Stimulated activated CD4-positive, alpha-beta T cell treated with anti-CD3 and anti-CD28 coated beads, Interleukin-2, amount 100 ng/mL, for 24 hours (primary cell): Measurements from ENCODE around the gene SLC35F6.
"Not testable (repeated sequence)": the region's sequence is repeated elsewhere in the genome, so short reads cannot be mapped to it uniquely, and the experiment has no call there.

ENCODE experiments used
- DNase-seq, 2 donors: peaks; one replicate each; pipeline ENCODE4 v3.0.0-alpha.2; 2020

The SLC35F6 gene

GRCh38 chr2:26731714-26732113 is 32.4 kb upstream of the SLC35F6 start:
- DNase-seq = no peak

GRCh38 chr2:26732446-26732845 is 31.6 kb upstream of the SLC35F6 start:
- DNase-seq = no peak

DNA sequence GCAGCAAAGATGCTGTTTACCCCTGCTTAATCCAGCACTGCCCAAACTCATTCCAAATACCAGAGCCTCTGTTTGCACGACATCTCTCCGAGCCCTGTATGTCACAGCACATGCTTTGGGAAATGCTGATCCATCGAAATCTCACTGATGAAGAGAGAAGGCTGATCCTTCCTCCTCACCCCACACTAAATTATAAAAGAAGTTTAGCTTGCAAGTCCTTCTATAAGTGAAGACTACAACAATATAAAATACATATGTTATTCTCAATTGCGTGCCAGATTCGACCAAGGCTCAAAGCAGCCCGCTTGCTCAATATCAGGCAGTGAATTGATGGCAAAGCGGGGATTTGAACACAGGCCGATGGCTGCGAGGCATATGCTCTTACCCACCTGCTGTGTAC is 30.7 kb upstream of the SLC35F6 start:
- no peak for DNase-seq

GRCh38 chr2:26735097-26735496 is 29.0 kb upstream of the SLC35F6 start:
- DNase-seq = no peak

DNA sequence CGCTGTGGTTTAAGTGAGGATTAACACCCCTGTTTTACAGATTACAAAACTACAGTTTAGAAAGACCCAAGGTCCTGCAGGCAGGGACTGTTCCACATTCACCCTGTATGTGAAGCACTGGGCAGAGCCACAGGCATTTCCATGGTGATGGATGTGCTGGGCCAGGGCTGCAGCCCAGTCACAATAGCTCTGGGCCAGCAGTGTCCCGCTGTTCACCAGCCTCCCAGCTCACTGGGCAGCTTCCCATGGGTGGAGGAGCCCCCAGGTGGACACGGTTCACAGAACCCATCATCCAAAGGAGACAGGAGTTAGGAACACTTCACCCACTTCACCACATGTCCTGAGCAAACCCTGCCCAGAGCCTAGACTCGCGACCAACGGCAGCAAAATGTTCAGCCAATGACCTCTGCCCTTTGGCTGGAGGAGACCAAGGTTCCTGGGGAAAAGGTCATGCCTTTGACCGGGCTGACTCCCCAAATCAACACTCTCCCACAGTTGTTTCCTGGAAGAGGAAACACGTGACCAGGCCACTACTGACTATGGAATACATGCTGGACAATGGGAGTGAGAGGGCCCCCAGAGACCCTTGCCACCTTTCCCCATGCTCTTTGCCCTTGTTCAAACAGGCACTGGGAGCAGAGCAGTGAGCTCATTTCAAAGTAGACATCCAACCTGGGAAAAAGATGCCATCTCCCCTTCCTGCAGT is 28.0 kb upstream of the SLC35F6 start:
- DNase-seq = no peak

DNA sequence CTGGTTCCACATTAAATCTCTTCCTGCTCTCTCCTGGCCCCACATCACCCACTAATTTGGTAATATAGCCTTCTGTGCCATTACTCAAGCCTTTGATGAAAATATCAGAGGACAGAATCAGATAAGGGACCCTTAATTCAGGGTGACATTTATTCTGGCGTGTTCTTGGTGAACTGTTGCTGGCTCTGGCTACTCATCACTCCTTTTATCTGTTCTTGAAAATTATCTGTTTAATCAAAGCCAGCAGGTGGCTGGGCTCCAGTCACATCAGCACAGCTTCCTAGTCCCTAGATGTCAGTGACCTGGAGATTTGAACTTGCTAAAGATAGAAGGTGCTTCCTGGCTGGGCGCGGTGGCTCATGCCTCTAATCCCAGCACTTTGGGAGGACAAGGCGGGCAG is 26.9 kb upstream of the SLC35F6 start:
- DNase-seq = no peak

- no peak for DNase-seq
Observed at GRCh38 chr2:26738481-26738880, 25.6 kb upstream of the SLC35F6 start.

DNA sequence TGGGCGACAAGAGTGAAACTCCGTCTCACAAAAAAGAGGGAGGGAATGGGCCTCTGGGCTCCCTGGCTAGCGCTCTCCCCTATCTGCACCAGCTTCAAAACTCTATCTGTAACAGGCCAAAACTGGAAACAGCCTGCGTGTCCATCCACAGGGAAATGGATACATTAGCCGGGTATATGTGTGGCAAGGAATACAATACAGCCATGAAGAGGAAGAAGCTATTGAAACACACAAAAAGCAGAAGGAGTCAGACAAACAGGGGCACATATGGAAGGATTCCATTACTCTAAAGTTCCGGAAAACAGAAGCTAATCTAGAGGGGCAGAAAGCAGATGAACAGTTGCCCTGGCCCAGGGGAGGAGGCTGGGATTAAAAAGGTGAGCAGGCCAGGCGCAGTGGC is 24.6 kb upstream of the SLC35F6 start:
- no peak for DNase-seq

DNA sequence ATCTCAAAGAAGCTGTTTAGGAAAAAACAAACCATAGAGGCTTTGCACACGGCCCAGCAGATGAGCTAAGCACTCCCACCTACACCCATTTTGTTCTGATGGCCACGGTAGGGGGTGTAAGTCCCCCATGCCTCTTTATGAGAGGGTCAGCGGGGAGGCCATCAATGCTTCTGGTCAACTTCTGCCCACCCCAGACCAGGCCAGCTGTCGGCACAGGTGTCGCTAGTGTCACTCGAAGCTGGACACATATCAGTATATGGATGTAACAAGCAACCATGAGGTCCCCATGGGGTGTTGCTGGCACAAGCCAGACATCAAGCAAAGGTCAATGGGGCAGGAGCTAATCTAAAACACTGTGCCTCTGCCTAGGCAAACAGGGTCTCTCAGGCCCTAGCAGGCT is 23.7 kb upstream of the SLC35F6 start:
- no peak for DNase-seq

- DNase-seq = peak in 1 of 2 donors; percentile 18
Observed at GRCh38 chr2:26740890-26741302, 23.2 kb upstream of the SLC35F6 start.

GRCh38 chr2:26742048-26742770 is 21.9 kb upstream of the SLC35F6 start:
- DNase-seq = no peak

- no peak for DNase-seq
Observed at GRCh38 chr2:26743852-26744251, 20.2 kb upstream of the SLC35F6 start.

DNA sequence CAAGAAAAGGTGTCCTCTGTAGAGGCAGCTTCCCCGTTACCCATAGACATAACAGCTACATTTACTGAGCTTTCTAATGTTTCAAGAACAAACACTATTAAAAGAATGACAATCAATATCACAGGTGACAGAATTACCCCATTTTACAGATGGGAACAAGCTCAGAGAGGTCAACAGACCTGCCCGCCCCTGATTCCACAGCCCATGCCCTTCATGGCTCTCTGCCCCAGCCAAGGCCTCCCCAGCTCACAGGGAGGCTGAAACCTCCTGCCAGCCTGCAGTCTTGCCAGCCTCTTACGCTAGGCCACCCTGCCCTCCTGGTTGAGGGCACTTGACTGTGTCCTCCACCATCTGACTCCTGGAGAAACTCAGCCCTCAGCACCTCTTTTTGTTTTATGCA is 19.1 kb upstream of the SLC35F6 start:
- no peak for DNase-seq

- DNase-seq = peak; percentile 87 to 89
Observed at GRCh38 chr2:26745609-26746327, 18.3 kb upstream of the SLC35F6 start.

- no peak for DNase-seq
Observed at GRCh38 chr2:26746934-26747333, 17.1 kb upstream of the SLC35F6 start.

GRCh38 chr2:26749787-26750420 is 14.2 kb upstream of the SLC35F6 start:
- DNase-seq = not testable (repeated sequence)

DNA sequence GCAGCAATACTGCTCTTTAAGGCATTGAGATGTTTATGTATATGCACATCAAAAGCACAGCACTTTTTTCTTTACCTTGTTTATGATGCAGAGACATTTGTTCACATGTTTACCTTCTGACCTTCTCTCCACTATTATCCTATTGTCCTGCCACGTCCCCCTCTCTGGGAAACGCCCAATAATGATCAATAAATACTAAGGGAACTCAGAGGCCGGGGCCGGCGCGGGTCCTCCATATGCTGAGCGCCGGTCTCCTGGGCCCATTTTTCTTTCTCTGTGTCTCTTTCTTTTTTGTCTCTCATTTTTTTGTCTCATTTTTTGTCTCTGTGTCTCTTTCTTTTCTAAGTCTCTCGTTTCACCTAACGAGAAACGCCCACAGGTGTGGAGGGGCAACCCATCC is 13.6 kb upstream of the SLC35F6 start:
- not testable (repeated sequence) for DNase-seq

DNA sequence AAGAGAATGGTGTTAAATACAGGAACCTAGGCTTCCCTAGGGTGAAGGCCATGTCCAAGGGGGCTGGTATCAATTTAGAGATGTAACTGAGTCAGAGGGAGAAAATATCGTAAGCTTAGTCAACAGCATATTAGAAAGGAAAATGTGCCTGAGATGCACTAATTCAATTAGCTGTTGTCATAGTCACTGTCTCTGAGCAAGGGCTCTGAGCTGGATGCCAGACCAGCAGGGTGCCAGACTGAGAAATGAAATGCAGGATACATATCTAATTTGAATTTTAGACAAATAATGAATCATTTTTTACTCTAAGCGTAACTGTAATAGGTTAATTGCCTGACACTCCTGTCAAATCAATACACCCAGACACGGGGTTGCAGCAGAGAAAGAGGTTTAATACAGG is 11.4 kb upstream of the SLC35F6 start:
- no peak for DNase-seq

GRCh38 chr2:26754539-26754938 is 9.5 kb upstream of the SLC35F6 start:
- DNase-seq = no peak

DNA sequence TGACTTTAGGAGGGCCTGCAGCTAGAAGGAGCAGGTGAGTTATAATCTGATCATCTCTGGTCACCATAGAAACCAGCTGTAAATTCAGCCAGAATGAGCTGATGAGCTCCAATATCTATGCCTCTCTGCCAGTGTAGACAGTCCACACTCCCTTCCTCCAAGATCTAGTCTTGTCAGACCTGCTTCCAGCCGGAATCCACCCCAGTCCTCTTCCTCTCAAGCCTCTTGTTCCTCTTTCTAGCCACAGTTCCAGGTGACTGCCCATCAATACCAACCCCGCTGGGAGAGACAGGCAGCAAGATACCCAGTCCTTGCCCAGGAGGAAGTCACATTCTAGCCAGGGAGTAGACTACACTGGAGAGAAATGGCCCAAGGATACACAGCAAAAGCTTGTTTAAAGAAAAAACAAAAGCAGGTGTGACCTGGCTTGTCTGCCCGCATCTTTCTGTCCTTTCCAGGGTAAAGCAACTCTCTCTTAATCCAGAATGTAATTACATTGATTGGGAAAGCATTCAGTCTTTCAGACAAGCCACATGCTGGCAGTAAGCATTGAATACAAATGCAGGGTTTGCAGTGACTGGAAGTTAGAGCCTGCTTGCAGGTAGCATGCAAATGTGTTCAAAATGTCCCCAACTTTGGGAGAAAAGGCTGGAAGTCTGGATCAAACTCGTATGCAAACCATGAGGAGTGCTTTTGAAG is 9.0 kb upstream of the SLC35F6 start:
- no peak for DNase-seq

DNA sequence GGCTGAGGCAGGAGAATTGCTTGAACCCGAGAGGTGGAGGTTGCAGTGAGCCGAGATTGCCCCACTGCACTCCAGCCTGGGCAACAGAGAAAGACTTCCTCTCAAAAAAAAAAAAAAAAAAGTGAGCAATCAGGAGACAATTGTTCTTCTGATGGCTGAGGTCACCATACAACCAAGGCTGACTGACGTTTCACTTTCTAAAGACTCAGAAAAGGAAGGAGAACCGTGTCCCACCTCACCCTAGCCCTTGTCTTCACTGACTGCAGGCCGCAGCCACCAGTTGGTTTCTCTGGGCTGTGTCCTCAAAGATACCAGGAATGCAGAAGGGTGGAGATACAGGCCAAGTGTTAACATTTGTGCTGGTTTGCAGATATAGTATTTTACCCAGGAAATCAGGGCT is 7.7 kb upstream of the SLC35F6 start:
- DNase-seq = no peak

DNA sequence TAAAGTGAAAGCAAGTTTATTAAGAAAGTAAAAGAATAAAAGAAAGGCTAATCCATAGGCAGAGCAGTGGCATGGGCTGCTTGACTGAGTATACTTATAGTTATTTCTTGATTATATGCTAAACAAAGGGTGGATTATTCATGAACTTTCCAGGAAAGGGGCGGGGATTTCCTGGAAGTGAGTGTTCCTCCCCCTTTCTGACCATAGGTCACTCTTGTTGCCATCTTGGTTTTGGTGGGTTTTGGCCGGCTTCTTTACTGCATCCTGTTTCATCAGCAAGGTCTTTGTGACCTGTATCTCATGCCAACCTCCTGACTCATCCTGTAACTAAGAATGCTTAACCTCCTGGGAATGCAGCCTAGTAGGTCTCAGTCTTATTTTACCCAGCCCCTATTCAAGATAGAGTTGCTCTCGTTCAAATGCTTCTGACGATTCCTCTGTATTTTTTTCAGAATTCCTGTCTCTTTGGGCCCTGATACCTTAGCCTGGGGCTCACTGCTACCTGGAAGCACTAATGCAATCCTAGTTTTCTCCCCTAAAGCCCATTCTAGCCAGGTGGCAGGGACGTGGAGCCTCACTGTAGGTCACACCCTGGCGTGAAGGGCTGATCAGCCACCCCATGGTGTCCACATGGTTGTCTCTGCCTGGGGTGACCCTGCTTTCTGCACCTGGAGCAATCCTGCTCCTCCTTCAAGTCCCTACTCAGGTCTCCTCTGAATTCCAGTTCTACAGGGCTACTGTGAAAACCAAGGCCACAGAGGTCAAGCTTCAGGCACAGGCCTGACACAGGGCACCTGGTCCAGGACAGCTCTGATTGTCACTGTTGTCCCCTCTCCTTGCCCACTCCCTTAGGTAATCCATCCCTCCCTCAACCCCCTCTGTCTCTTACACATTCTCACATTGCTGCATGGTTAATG is 6.0 kb upstream of the SLC35F6 start:
- no peak for DNase-seq
